Endodermal cell (in vitro differentiated cells): Measurements from ENCODE around the gene OGN. TPM values are rescaled to one million over a fixed set of nuclear protein-coding genes. Genes with fewer than 3 reads are reported as not detected.

Experiments
- DNase-seq: peaks from one replicate; pipeline ENCODE4 v3.0.0-alpha.2; 2017
- H3K27ac ChIP-seq: 2 replicates; pipeline ENCODE4 v1.5.1; 2013; ENCODE audit warnings: mild to moderate bottlenecking, low read depth, low read length, moderate library complexity
- H3K27me3 ChIP-seq: 2 replicates; pipeline ENCODE4 v1.6.1; 2013; ENCODE audit warnings: mild to moderate bottlenecking, low read length, moderate library complexity; ENCODE audit not compliant: insufficient read depth, control insufficient read depth, poor library complexity, severe bottlenecking
- H3K36me3 ChIP-seq: 2 replicates; pipeline ENCODE4 v1.7.0; 2013; ENCODE audit warnings: mild to moderate bottlenecking, low read length, moderate library complexity; ENCODE audit not compliant: control insufficient read depth, insufficient read depth
- H3K4me1 ChIP-seq: one replicate; pipeline ENCODE4 v1.7.0; 2013; ENCODE audit warnings: low read length; ENCODE audit not compliant: control insufficient read depth, insufficient read depth
- H3K4me3 ChIP-seq: 2 replicates; pipeline ENCODE4 v1.5.1; 2013; ENCODE audit warnings: mild to moderate bottlenecking, low read length, moderate library complexity
- H3K9ac ChIP-seq: 2 replicates; pipeline ENCODE4 v1.6.1; 2013; ENCODE audit warnings: mild to moderate bottlenecking, low read length, moderate library complexity; ENCODE audit not compliant: poor library complexity, severe bottlenecking; ENCODE audit errors: extremely low read depth
- H3K9me3 ChIP-seq: 2 replicates; pipeline ENCODE4 v1.6.1; 2013; ENCODE audit warnings: mild to moderate bottlenecking, low read length, moderate library complexity; ENCODE audit not compliant: control insufficient read depth
- H3K27ac Mint-ChIP-seq: 2 replicates; pipeline ENCODE4 v1.8.0; 2020; ENCODE audit warnings: mixed read lengths
- H3K27me3 Mint-ChIP-seq: 2 replicates; pipeline ENCODE4 v1.8.0; 2021; ENCODE audit warnings: mild to moderate bottlenecking, mixed read lengths; ENCODE audit not compliant: insufficient read depth
- H3K36me3 Mint-ChIP-seq: 2 replicates; pipeline ENCODE4 v1.8.0; 2020; ENCODE audit warnings: low read depth, mixed read lengths
- H3K4me1 Mint-ChIP-seq: 2 replicates; pipeline ENCODE4 v1.8.0; 2020; ENCODE audit warnings: mixed read lengths
- H3K4me3 Mint-ChIP-seq: 2 replicates; pipeline ENCODE4 v1.8.0; 2020; ENCODE audit warnings: mild to moderate bottlenecking, moderate library complexity, mixed read lengths
- H3K9me3 Mint-ChIP-seq: 2 replicates; pipeline ENCODE4 v1.8.0; 2020; ENCODE audit warnings: mild to moderate bottlenecking, mixed read lengths
- WGBS, 2 experiments: methylation state at CpG; one replicate each; pipeline versions ENCODE4 v1.1.5 to v1.1.7; 2013; ENCODE audit warnings: missing lambda C conversion rate in 2 of 2, mixed read lengths in 1 of 2; ENCODE audit not compliant: insufficient coverage in 1 of 2, insufficient read length in 1 of 2; 5-methylcytosine and 5-hydroxymethylcytosine counted together
- total RNA-seq, 2 donors: library from RNA; stranded (reverse); fragmentation: NEBNext Ultra II Directional in 1 of 2; extraction: Animal tissue kit (Norgen Biotek cat#: 25700) in 1 of 2; gene quantifications; 2 replicates in 1 of 2; 3 replicates in 1 of 2; pipeline ENCODE4 v1.2.1, GENCODE V29; 2021
- TF ChIP-seq, protein P1 (sequence below): fragments of 200-600 bp; sonication (generic); conservative IDR thresholded peaks from 2 replicates; pipeline ENCODE4 v1.5.0; 2021; ENCODE audit warnings: antibody characterized with exemption, mild to moderate bottlenecking

Gene OGN
- total RNA-seq, 2 donors from 2014 or later: not detected

GRCh38 chr9:92402360-92402759 is 2.0 kb downstream of the OGN start:
- no peaks in the 10 kb centered on the region for H3K27me3 ChIP-seq

GRCh38 chr9:92397853-92398252 is 6.5 kb downstream of the OGN start:
- Histone ChIP-seq H3K9ac (no peak overlapping the region), H3K36me3 (no peaks in the 10 kb centered on the region), H3K4me1 (no peaks in the 10 kb centered on the region), H3K27me3 (no peaks in the 10 kb centered on the region), H3K27ac (no peak overlapping the region), H3K9me3 (peaks cover 6% of the 10 kb centered on the region), H3K4me3 (no peak overlapping the region)
- Mint-ChIP-seq H3K27me3 (no peaks in the 10 kb centered on the region), H3K4me3 (no peak overlapping the region), H3K27ac (no peak overlapping the region), H3K9me3 (peaks cover 8% of the 10 kb centered on the region), H3K36me3 (no peaks in the 10 kb centered on the region), H3K4me1 (no peaks in the 10 kb centered on the region)
- 97 to 100% methylated on average over 2 to 3 of the region's 3 CpGs for WGBS, 2 experiments
- DNase-seq: no peak
- TF ChIP-seq, protein P1, sequence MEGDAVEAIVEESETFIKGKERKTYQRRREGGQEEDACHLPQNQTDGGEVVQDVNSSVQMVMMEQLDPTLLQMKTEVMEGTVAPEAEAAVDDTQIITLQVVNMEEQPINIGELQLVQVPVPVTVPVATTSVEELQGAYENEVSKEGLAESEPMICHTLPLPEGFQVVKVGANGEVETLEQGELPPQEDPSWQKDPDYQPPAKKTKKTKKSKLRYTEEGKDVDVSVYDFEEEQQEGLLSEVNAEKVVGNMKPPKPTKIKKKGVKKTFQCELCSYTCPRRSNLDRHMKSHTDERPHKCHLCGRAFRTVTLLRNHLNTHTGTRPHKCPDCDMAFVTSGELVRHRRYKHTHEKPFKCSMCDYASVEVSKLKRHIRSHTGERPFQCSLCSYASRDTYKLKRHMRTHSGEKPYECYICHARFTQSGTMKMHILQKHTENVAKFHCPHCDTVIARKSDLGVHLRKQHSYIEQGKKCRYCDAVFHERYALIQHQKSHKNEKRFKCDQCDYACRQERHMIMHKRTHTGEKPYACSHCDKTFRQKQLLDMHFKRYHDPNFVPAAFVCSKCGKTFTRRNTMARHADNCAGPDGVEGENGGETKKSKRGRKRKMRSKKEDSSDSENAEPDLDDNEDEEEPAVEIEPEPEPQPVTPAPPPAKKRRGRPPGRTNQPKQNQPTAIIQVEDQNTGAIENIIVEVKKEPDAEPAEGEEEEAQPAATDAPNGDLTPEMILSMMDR: no peak

More at GRCh38 chr9:92402360-92402759, 2.0 kb downstream of the OGN start:
- H3K4me1 ChIP-seq: no peaks in the 10 kb centered on the region
- H3K4me3 ChIP-seq: no peak overlapping the region
- Mint-ChIP-seq H3K27me3 (no peaks in the 10 kb centered on the region), H3K36me3 (no peaks in the 10 kb centered on the region), H3K9me3 (peaks cover 5% of the 10 kb centered on the region), H3K4me1 (no peaks in the 10 kb centered on the region), H3K27ac (no peak overlapping the region), H3K4me3 (no peak overlapping the region)
- DNase-seq: no peak
- H3K36me3 ChIP-seq: no peaks in the 10 kb centered on the region
- no peak overlapping the region for H3K27ac ChIP-seq
- TF ChIP-seq, protein P1: no peak
- 86 to 91% methylated on average over 1 of the region's 1 CpG for WGBS, 2 experiments
- H3K9ac ChIP-seq: no peak overlapping the region
- H3K9me3 ChIP-seq: peaks cover 6% of the 10 kb centered on the region

DNA sequence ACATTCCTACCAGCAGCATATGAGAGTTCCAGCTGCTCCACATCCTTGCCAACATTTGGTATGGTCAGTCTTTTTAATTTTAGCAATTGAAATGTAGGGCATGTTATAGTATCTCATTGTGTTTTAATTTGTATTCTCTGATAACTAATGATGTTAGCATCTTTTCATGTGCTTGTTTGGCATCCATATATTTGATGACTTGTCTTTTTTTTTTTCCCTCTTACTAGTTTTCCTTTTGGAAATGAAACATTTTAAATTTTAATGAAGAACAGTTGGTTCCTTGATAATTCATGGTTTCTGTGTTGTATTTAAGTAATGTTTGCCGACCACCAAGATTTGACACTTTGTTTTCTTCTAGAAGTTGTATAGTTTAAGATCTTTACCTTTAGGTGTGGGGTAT is 8.8 kb downstream of the OGN start:
- Mint-ChIP-seq H3K27ac (no peak overlapping the region), H3K36me3 (no peaks in the 10 kb centered on the region), H3K4me3 (no peak overlapping the region), H3K4me1 (no peaks in the 10 kb centered on the region), H3K9me3 (peaks cover 8% of the 10 kb centered on the region), H3K27me3 (no peaks in the 10 kb centered on the region)
- Histone ChIP-seq H3K27me3 (no peaks in the 10 kb centered on the region), H3K9ac (no peak overlapping the region), H3K4me3 (no peak overlapping the region), H3K4me1 (no peaks in the 10 kb centered on the region), H3K27ac (no peak overlapping the region), H3K9me3 (peaks cover 6% of the 10 kb centered on the region), H3K36me3 (no peaks in the 10 kb centered on the region)
- no peak for DNase-seq
- 91% methylated on average over 1 of the region's 1 CpG; no CpG with 5 or more reads in 1 of the 2 experiments for WGBS, 2 experiments
- TF ChIP-seq, protein P1: no peak
